Activated naive CD8-positive, alpha-beta T cell (primary cell): ENCODE measurements around the gene ANO4.

Experiments
- H3K27ac Mint-ChIP-seq: one replicate; pipeline ENCODE4 v1.8.0; 2021; ENCODE audit warnings: mixed read lengths
- H3K27me3 Mint-ChIP-seq: one replicate; pipeline ENCODE4 v1.8.0; 2021; ENCODE audit warnings: mixed read lengths
- H3K36me3 Mint-ChIP-seq: one replicate; pipeline ENCODE4 v1.8.0; 2021; ENCODE audit warnings: mixed read lengths
- H3K4me1 Mint-ChIP-seq: one replicate; pipeline ENCODE4 v1.8.0; 2021; ENCODE audit warnings: low read depth, mixed read lengths
- H3K4me3 Mint-ChIP-seq: one replicate; pipeline ENCODE4 v1.8.0; 2021; ENCODE audit warnings: mild to moderate bottlenecking, mixed read lengths
- H3K9me3 Mint-ChIP-seq: one replicate; pipeline ENCODE4 v1.8.0; 2021; ENCODE audit warnings: low read depth, mixed read lengths

The ANO4 gene

DNA sequence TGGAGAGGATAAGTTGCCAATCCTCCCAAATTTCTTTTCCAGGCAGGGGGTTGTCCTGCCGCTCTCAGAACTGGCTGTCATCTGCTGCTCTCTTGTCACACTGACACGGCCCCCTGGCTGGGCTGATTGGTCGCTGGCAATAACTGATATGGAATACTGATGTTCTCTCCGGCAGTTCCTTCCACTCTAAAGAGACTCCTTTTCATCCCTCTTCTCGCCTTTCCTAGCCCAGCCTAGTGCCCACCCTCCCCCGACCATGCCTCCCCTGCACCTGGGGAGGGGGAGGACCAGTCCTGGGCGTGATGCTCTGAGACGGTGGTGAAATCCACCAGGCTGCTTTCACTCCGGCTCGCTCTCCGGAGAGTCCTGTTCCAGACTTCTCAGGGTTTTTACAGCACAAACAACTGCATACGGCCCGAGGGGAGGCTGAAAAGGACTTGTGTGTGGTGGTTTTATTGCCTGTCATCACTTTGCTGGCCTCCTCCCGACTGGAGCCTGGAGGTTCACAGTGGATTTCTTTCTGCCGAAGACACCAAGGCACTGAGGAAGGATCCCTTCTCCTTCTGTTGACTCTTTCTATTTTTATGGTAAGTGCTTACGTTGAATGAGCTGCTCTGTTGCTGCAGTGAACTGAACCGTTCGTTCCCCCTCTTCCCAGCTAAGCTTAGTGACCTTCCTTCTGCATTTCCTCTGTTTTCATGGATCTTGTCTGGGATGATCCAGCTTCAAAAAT, at the start of gene ANO4:
TSS of gene ANO4 (plus strand) at position 336 of the 733 bp plus-strand sequence. CDS start 107,010 bp downstream, outside the sequence.
- Mint-ChIP-seq H3K4me1 (no peaks in the 10 kb centered on the region), H3K27me3 (peaks cover 11% of the 10 kb centered on the region), H3K9me3 (no peaks in the 10 kb centered on the region), H3K27ac (no peak within 1 kb of the TSS), H3K36me3 (no peaks in the 10 kb centered on the region), H3K4me3 (no peak within 1 kb of the TSS)

- no peak overlapping the region for H3K27ac Mint-ChIP-seq
- H3K4me3 Mint-ChIP-seq: no peak overlapping the region
- H3K9me3 Mint-ChIP-seq: peaks cover 12% of the 10 kb centered on the region
- H3K4me1 Mint-ChIP-seq: no peaks in the 10 kb centered on the region
- H3K36me3 Mint-ChIP-seq: no peaks in the 10 kb centered on the region
- H3K27me3 Mint-ChIP-seq: peaks cover 6% of the 10 kb centered on the region
These were observed 49.1 kb upstream of the ANO4 start for GRCh38 chr12:100745378-100746071.

GRCh38 chr12:100752841-100753240, 41.7 kb upstream of the ANO4 start:
- peaks cover 9% of the 10 kb centered on the region for H3K27me3 Mint-ChIP-seq
- H3K27ac Mint-ChIP-seq: no peak overlapping the region
- no peaks in the 10 kb centered on the region for H3K36me3 Mint-ChIP-seq
- no peak overlapping the region for H3K4me3 Mint-ChIP-seq
- H3K4me1 Mint-ChIP-seq: no peaks in the 10 kb centered on the region
- no peaks in the 10 kb centered on the region for H3K9me3 Mint-ChIP-seq

- Mint-ChIP-seq H3K4me3 (no peak overlapping the region), H3K36me3 (no peaks in the 10 kb centered on the region), H3K27ac (no peak overlapping the region), H3K9me3 (no peaks in the 10 kb centered on the region), H3K27me3 (peaks cover 9% of the 10 kb centered on the region), H3K4me1 (no peaks in the 10 kb centered on the region)
These were observed 40.7 kb upstream of the ANO4 start for GRCh38 chr12:100753837-100754236.

DNA sequence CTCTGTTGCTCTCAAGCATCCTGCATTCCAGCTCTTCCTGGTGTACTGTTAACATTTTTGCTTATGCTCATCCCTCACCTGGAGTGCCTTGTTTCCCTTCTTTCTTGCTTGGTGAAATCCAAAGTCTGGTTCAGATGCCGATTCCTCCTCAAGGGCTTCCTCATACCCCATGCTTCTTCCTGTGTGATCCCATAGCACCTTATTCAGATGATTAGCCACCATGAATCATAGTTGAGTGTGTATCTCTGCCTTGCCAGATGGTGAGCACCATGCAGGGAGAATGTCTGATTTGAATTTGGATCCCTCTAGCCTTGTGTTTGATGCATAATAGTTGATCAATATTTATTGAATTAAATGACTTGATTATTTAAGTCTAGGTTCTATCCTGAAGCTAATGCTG, 39.4 kb upstream of the ANO4 start:
- Mint-ChIP-seq H3K4me1 (no peaks in the 10 kb centered on the region), H3K4me3 (no peak overlapping the region), H3K27me3 (peaks cover 11% of the 10 kb centered on the region), H3K36me3 (no peaks in the 10 kb centered on the region), H3K27ac (no peak overlapping the region), H3K9me3 (no peaks in the 10 kb centered on the region)

DNA sequence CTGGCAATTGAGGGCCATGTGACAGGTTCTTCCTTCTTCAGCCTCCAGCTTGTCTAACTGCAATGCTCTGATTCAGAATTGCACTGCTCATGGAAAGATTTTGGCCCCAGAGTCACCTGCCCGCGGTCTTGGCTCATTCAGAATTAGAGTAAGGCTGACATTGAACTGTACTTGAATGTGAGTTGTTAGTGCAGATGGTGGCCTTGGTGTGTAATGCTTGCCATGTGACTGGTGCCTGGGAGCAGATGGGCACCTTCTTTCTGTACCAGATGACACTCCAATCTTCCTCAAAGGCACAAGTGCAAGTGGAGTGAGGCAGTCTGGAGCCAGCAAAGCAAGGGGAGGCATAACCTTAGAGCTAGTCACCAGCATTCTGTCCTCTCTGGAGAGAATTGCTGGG, 36.5 kb upstream of the ANO4 start:
- Mint-ChIP-seq H3K27ac (no peak overlapping the region), H3K27me3 (peaks cover 8% of the 10 kb centered on the region), H3K4me1 (no peaks in the 10 kb centered on the region), H3K4me3 (no peak overlapping the region), H3K9me3 (no peaks in the 10 kb centered on the region), H3K36me3 (no peaks in the 10 kb centered on the region)

- Mint-ChIP-seq H3K9me3 (peaks cover 18% of the 10 kb centered on the region), H3K4me1 (no peaks in the 10 kb centered on the region), H3K36me3 (no peaks in the 10 kb centered on the region), H3K27me3 (peaks cover 1% of the 10 kb centered on the region), H3K27ac (no peak overlapping the region), H3K4me3 (no peak overlapping the region)
These were observed 27.2 kb upstream of the ANO4 start for GRCh38 chr12:100767371-100767770.

GRCh38 chr12:100767950-100768349, 26.6 kb upstream of the ANO4 start:
- no peak overlapping the region for H3K27ac Mint-ChIP-seq
- H3K4me1 Mint-ChIP-seq: no peaks in the 10 kb centered on the region
- no peak overlapping the region for H3K4me3 Mint-ChIP-seq
- H3K9me3 Mint-ChIP-seq: peaks cover 18% of the 10 kb centered on the region
- no peaks in the 10 kb centered on the region for H3K36me3 Mint-ChIP-seq
- peaks cover 1% of the 10 kb centered on the region for H3K27me3 Mint-ChIP-seq

- no peaks in the 10 kb centered on the region for H3K9me3 Mint-ChIP-seq
- H3K36me3 Mint-ChIP-seq: no peaks in the 10 kb centered on the region
- no peak overlapping the region for H3K4me3 Mint-ChIP-seq
- no peak overlapping the region for H3K27ac Mint-ChIP-seq
- no peaks in the 10 kb centered on the region for H3K27me3 Mint-ChIP-seq
- no peaks in the 10 kb centered on the region for H3K4me1 Mint-ChIP-seq
These were observed 15.5 kb upstream of the ANO4 start for GRCh38 chr12:100778967-100779590.

GRCh38 chr12:100789146-100789545, 5.4 kb upstream of the ANO4 start:
- Mint-ChIP-seq H3K4me3 (no peak overlapping the region), H3K9me3 (no peaks in the 10 kb centered on the region), H3K36me3 (no peaks in the 10 kb centered on the region), H3K27ac (no peak overlapping the region), H3K4me1 (no peaks in the 10 kb centered on the region), H3K27me3 (peaks cover 5% of the 10 kb centered on the region)

GRCh38 chr12:100789975-100790374, 4.6 kb upstream of the ANO4 start:
- Mint-ChIP-seq H3K4me1 (no peaks in the 10 kb centered on the region), H3K27ac (no peak overlapping the region), H3K27me3 (peaks cover 6% of the 10 kb centered on the region), H3K4me3 (no peak overlapping the region), H3K36me3 (no peaks in the 10 kb centered on the region), H3K9me3 (no peaks in the 10 kb centered on the region)

DNA sequence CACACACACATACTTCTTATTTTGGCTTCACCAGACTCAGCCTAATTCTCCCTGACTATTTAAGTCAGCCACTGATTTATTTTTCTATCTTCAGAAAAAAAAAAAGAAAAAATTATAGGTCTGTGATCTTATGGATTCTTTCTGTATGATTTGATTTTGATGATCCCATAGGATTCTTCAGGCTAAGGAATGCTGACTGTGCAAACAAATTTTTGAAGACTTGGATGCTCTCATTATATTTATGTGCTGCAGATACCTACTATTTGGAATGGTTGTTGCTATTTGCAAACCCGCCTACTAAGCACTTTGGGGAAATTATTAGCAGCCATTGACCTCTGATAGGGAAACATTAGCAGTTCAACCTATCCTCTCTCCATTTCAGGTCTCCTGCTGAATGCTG, 4.0 kb upstream of the ANO4 start:
- H3K4me3 Mint-ChIP-seq: no peak overlapping the region
- no peak overlapping the region for H3K27ac Mint-ChIP-seq
- no peaks in the 10 kb centered on the region for H3K4me1 Mint-ChIP-seq
- no peaks in the 10 kb centered on the region for H3K9me3 Mint-ChIP-seq
- H3K36me3 Mint-ChIP-seq: no peaks in the 10 kb centered on the region
- H3K27me3 Mint-ChIP-seq: peaks cover 7% of the 10 kb centered on the region

DNA sequence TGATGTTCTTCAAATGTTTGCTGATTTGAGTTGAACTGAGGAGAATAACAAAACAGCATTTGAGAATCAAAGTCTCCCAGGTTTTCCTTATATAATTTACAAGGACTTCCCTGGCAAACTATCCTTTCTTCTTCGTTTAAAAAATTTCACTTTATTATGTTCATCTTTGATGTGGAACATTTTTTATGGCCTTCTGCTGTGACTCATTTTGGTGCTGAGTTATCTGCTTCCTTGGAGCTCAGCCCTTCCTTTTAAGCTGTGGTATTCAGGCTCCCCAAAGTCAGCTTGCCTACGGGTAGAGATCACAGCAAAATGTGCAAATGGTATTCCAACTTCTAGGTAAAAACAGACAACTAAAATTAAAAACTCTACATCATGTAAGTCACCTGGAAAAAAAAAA, 1.4 kb upstream of the ANO4 start:
- Mint-ChIP-seq H3K27ac (no peak overlapping the region), H3K4me3 (no peak overlapping the region), H3K36me3 (no peaks in the 10 kb centered on the region), H3K27me3 (peaks cover 9% of the 10 kb centered on the region), H3K9me3 (no peaks in the 10 kb centered on the region), H3K4me1 (no peaks in the 10 kb centered on the region)

GRCh38 chr12:100795174-100795799, 711 bp downstream of the ANO4 start:
- H3K27ac Mint-ChIP-seq: no peak overlapping the region
- H3K4me3 Mint-ChIP-seq: no peak overlapping the region
- H3K9me3 Mint-ChIP-seq: no peaks in the 10 kb centered on the region
- H3K4me1 Mint-ChIP-seq: no peaks in the 10 kb centered on the region
- no peaks in the 10 kb centered on the region for H3K36me3 Mint-ChIP-seq
- peaks cover 6% of the 10 kb centered on the region for H3K27me3 Mint-ChIP-seq

DNA sequence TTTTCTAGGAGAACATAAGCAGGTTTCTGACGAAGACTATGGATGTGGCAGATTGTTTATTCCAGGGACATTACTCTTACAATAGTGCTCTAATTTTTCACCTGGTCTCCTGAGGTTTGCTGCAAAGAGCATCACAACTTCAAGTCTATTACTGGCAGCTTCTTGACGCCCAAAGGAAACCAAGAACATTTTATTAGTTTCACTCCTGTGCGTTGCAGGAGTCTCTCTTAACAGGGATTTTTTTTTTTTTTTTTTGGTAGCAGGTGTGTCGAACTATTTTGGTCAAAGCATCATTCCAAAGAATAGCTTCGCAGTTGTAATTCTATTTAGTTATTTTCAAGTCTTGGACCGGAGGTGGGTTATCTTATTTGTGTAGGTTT, 1.2 kb downstream of the ANO4 start:
- H3K9me3 Mint-ChIP-seq: no peaks in the 10 kb centered on the region
- no peak overlapping the region for H3K4me3 Mint-ChIP-seq
- peaks cover 6% of the 10 kb centered on the region for H3K27me3 Mint-ChIP-seq
- H3K27ac Mint-ChIP-seq: no peak overlapping the region
- H3K4me1 Mint-ChIP-seq: no peaks in the 10 kb centered on the region
- H3K36me3 Mint-ChIP-seq: no peaks in the 10 kb centered on the region
